Glomerular endothelial cell (primary cell): ENCODE results near the gene MGP. TPM values are rescaled to one million over a fixed set of nuclear protein-coding genes. Genes with fewer than 3 reads are reported as not detected.

Source experiments
- DNase-seq: peaks from one replicate; pipeline ENCODE4 v3.0.0-alpha.2; 2011; ENCODE audit warnings: low read depth, low spot score; ENCODE audit errors: extremely low read depth
- total RNA-seq: library from RNA; depleted of rRNA; stranded (reverse); fragments of >200 nt; gene quantifications from 2 replicates; pipeline ENCODE4 v1.2.3, GENCODE V29; 2015

MGP gene
- total RNA-seq, 1 donor from 2014 or later: 9.1 TPM

DNA sequence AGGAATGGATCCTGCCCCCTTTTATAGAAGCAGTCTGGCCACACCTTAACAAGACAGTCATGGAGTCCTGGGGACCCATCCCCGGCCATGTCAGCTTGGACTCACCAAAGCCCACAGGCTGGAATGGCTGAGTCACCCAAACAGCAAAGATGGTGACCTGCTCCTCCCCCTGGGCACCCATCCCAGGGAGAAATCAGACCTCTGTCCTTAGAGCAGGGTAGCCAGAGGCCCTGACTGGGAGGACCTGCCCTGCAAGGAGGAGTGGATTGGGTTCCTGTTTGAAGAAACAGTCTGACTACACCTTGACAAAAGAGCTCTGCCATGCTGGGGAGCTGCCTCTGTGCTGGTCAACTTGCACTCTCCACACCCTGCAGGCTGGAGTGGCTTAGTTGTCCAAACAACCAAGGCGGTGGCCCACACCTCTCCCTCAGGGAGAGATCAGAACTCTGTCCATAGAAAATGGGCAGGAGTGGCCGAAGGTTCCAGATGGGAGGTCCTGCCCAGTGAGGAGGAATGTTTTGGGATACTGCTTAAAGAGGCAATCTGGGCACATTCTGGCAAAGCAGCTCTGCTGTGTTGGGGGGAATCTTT lies 16.6 kb downstream of the MGP start:
- DNase-seq: no peak

DNA sequence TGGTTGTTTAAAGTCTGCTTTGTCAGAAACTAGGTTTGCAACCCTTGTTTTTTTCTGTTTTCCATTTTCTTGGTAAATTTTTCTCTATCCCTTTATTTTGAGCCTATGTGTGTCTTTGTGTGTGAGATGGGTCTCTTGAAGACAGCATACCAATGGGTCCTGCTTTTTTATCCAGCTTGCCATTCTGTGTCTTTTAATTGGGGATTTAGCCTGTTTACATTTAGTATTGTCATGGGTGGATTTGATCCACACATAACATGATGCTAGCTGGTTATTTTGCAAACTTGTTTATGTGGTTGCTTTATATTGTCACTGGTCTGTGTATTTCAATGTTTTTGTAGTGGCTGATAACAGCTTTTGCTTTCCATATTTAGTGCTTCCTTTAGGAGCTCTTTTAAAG lies 25.2 kb downstream of the MGP start:
- DNase-seq: no peak

DNA sequence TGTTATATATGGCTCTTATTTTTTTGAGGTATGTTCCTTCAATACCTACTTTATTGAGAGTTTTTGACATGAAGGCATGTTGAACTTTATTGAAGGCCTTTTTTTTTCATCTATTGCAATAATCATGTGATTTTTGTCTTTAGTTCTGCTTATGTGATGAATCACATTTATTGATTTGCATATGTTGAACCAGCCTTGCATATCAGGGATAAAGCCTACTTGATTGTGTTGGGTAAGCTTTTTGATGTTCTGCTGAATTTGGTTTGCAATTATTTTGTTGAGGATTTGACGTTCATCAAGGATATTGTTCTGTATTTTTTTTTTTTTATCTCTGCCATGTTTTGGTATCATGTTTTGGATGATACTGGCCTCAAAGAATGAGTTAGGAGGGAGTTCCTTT lies 27.1 kb downstream of the MGP start:
- DNase-seq: no peak

DNA sequence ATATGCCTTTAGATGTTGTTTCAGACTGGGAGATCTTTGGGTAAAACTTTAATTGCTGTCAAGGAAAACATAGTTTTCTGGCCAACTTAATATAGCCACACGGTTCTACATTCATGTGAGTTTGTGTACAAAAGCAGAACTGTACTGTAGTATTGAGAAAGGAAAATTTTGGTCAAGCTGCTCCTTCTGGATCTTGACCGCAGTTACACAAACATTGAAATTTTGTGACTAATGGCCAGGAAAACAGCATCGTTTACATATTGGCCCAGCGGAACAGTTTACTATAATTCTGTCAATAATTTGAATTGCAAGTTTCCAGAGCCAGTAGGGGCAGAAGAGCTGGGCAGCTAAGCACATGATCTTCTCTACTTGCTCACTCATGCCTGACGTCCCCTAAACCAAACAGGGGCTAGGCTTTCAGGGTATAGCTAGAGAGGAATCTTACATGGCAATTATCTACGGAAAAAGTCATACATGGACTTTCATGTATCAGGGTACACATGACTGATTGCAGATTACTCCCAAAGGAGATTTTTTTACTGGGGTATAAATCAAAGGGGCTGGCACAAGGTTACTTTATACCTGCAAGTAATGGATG lies 31.0 kb downstream of the MGP start:
- DNase-seq: no peak

DNA sequence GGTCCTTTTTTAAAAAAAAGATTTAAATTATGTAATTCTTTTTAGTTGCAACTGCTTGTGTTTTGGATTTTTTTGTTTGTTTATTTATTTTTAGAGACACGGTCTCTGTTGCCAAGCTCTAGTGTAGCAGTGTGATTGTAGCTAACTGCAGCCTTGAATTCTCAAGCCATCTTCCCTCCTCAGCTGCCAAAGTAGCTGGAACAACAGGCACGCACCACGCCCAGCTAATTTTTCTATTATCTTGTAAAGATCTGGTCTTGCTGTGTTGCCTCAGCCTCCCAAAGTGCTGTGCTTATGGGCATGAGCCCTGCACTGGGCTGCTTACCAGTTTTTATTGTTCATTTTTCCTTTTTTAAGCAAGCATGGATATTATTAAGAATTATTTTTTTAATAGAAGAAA lies 31.7 kb downstream of the MGP start:
- no peak for DNase-seq

DNA sequence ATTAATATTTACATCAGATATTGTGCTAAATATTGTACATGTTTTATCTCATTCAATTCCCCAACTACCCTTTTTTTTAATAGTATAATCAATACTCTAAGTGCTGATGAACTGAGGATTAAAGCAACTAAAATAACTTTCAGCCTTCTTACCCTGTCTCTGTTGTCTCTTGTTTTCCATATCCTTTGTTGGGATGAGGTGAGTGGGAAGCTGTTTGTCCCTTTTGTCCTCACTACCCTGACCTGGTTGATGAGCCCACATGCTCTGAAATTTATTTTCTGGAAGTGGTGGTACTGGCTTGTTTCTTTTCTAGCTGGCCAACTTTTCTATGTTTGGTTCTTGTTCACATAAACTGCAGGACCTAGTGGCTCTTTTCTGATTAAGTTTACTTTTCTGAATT lies 32.8 kb downstream of the MGP start:
- DNase-seq: no peak

DNA sequence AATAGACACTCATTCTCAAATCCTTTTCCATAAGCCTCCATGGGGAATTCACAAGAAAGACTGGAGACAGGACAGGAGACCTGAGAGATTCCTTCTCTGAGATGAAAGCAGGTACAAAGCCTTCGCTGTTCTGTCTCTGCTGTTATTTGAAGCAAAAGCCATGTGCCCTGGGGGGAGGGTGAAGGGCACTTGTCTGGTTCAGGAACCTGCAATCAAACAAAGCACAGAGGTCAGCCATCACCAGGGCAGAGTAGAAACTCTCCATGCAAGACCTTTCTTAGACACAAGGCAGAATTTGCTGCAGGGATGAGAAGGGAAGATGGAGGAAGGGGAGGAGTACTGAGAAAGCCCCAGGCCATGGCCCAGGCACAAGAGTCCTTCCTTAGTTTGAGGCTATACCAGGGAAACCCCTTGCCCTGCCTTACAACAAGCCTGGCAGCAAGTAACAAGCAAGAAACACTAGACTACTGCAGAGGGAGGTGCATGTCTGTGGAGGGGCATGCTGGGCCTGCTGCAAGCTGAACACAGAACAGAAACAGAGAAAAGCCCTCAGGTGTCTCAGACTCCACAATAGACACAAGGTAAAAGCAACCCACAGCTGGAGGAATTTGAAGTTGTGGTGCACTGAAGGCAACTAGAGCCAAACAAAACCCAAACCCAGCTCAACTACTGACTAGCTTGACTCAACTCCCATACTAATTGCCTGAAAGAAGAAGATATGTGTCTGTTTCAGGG lies 34.6 kb downstream of the MGP start:
- DNase-seq: no peak

DNA sequence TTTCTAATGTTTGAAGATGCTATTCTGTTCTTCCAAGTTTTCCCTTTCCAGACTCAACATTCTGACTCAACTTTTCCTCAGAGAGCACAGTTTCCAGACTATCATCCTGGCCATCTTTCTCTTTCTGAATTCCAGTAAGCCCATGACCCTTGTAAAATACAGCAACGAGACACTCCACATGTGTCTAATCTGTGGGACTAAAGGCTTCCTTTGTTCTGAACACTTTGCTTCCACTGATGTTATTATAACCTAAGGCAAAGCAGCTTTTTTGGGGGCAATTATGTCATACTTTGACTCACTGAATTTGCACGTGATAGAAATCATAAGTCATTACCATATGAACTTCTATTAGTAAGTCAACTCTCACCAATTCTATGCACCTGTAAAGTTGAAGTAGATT lies 36.0 kb downstream of the MGP start:
- no peak for DNase-seq

DNA sequence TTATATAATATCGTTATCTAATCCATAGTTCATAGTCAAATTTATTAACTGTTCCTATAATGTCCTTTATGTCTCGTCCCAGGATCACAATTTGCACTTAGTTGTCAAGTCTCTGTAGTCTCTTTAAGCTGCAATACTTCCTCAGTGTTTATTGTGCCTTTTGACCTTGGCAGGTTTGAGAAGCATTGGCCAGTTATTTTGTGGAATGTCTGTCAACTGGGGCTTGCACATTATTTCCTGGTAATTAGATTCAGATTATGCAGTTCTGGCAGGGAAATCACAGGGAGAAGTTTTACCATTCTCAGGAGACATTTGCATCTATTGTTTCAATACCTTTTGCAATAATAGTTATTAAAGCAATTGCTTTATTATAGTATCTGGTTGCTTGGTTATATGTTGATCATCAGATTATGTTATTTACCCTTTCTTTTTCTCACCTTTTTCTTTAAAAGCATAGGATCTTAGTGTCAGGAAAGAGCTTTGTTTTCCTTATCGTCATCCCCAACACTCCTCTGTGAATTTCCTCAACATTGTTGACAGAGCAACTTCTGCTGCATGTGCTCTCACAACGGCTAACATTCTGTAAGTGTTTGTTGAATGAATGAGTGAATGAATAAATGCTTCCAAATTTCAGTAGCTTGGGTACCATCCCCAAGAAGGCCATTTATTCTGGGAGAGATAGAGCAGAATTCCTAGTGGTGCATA lies 38.6 kb downstream of the MGP start:
- DNase-seq: no peak

DNA sequence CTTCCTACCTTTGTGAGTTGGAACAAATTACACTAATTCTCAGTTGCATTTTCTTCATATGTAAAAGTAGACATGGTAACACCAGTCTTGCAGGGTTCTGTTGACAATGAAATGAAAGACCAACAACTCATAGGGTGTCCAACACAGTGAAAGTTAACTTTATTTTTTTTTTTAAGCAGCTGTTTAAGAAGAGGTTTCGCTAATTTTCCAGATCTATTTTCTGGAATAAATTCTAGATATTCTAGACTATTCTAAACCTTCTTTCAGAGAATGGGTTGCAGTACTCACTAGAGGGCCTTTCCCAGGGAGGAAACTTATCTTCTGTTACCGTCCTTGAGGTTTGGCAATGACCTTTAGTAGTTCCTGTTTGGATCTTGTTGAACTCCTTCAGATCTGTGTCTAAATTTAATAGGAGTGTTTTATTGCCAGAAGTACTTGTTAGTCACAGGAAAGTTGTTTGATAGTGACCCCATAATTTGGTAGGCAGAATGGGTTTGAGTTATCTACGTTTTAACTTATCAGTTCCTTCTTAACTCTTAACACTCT lies 39.5 kb downstream of the MGP start:
- no peak for DNase-seq

DNA sequence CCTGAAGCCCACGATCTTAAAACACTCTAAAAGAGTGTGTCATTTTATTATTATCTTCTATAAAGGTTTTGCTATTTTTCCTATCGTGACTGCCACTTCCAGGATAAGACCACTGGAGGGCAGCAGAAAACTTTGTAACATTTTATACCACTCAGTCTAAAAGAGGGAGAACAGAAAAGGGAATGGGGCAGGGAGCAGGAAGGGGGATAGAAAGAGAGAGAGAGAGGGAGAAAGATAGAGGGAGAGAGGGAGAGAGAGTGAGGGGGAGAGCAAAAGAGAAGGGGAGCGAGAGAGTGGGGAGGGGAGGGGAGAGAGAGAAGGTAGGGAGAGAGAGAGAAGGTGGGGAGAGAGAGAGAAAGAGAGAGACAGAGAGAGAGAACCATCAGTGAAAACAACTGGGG lies 40.3 kb downstream of the MGP start:
- DNase-seq: no peak

DNA sequence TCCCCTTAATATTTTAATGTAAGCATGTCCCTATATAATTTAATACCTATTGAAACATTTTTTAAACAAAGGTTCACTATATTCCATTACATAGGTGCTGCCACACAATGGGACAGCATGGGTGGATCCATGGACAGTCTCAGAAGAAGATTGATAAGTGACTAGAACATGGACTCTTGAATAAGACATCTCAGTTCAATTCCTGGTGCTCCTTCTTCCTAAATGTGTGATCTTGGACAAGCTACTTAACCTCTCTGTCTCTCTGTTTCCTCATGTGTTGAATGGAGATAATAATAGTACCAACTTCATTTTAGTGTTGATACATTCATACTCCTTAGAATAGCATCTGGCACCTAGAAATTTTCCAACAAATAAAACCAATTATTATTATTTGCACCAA lies 41.3 kb downstream of the MGP start:
- no peak for DNase-seq

DNA sequence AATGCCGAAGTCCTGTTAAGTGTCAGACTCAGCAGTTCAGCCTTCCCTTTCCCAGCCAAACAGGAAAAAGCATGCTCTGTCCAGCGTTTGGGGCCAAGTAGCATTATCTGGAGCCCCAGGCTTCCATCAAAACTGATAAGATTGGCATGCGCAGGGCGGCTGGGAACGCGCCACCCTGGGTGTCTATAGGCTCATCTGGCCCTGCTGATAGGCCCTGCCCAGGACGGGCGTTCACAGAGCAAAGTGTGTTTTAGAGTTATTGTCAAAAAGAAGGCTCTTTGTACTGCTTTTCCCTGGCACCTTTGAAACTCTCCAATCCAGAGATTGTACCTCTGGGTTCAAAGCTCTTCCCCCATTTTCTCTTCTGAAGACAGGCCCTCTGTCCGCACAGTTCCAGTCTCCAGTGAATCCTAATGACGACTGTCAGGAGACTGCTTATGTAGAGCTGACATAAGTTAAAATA lies 42.2 kb downstream of the MGP start, which contains the start of gene ART4:
TSS of gene ART4 (minus strand) at position 102 of the 463 bp plus-strand sequence. CDS start 413 bp downstream, outside the sequence.
- DNase-seq: no peak

DNA sequence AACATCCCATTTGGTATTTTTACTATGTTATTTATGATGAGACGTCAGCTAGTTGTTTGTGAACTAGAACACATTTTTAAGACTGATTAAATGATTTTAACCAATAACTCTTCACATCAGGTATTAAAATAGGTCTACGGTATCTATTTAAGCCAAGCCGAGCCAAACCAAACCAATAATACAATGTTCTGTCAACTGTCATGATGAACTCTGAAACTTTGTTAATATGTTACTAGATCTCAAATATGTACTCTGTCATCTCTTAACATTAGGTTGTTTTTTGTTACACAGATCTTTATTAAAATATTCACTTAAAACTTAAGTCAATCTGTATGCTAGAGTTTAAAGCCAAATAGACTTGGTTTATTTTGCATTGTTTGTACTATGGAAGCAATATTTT lies 43.3 kb downstream of the MGP start:
- no peak for DNase-seq

DNA sequence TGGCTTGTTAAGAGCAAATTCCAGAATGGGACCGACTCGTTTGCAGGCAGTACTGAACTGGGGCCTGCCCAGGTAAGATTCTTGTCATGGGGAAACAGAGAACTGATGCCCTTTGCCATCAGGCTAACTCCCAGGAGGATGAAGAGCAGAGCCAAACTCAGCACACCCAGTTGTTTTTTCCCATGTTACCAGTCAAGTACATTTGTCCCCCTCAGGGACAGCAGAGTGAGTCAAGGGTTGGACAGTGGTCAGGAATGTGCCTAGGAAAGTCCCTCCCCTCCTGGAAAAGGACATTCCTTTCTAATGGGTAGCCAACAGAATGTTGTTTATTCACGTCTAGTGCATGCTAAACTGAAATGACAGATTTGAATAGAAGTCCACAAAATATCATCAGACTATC lies 43.9 kb downstream of the MGP start:
- DNase-seq: no peak

DNA sequence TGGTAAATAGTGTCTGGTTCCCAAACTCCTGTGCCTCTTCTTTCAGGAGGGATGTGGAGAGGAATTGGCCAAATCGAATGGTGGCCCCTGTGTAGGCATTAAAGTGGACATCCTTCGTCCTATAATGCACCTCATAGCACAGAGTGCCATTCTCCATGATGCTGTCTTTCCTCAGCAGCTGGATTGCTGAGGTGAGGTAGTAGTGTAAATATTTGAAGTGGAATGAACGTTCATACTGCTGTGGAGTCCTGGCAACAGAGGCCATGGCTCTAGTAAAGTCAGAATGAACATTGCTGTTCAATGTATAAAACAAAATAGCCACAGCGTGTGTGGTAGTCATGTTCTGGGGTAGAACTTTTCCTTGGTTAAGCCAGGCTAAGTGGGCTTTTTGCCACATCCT lies 45.0 kb downstream of the MGP start:
- no peak for DNase-seq

DNA sequence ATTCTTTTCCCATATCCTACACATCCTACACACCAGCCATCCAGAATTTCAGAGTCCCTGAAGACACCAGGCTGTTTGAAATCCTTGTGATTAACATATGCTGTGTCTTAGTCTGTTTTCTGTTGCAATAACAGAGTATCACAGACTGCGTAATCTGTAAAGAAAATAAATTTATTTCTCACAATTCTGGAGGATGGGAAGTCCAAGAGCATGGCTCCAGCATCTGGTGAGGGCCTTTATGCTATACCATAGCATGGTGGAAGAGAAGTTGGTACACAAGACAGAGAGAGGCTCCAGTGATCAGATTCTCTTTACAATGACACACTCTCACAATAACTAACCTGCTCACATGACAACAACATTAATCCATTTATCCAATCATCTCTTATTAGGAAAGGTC lies 46.4 kb downstream of the MGP start:
- DNase-seq: no peak

DNA sequence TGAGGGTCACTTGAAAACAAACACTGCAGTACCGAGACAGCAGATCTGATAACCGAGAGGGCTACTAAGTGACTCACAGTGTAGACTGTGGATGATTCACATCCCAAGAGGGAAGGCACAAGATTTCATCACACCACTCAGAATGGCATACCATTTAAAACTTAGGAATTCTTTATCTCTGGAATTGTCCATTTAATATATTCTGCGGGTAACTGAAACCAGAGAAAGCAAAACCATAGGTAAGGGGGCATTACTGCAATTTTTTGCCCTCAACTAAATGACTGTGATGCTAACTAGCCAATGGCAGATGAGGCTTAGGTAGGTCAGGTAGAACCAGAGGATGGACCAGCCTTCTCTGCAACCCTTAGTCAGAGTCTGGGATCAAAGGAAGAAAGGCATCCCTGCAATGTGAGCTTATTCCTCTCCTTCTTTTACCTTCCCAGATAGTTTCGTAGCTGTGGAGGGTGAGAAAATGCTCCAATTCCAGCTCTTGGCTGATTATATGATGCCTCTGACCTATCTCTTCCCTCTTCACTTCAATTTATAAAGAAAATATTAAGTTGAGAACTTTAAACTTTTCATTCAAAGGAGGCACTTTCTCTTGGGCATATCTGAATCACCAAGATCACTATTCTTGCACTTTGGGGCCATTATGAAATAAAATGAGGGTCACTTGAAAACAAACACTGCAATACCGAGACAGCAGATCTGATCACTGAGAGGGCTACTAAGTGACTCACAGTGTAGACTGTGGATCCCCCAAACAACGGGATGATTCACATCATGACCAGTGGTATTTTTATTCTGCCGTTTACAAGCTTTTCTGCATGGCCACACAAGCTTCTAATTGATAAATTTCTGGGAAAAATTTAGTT lies 49.1 kb downstream of the MGP start:
- DNase-seq: no peak

DNA sequence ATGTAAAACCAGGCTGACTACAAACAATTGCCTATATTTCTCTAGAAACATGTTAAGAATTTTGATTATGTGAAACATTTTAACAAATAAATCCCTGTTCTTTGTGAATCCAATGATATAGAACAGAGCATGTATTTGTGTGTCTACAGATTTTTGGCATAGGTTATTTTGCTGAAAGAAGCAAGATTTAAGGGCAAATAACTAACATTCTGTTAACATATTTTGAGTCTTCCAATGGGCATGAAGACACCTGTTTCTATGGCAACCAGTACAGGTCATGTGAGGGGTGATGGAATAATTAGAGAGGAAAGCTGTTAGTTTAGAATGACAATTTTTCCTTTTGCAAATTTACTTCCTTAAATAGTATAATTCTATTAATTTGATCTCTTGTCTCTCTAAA lies 51.1 kb downstream of the MGP start:
- DNase-seq: no peak

DNA sequence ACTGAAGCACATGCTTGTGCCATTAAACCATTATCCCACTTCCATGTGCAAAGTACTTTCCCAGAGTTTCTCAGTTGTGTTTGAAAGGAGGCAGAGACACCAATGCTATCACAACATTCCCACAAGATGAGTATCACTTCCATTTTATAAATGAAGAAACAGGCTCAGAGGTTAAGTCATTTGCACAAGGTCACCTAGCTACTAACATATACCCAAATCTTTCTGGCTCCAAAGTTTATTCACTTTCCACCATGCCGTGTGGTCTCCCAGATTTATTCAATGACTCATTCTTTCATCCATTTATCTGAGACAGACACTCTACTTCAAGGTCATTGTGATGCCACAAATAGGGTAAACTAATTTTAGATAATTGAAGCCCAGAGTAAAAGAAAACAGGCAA lies 51.7 kb downstream of the MGP start:
- DNase-seq: no peak
